Islet precursor cell (in vitro differentiated cells): ENCODE data around the gene ADAM29.

Source experiments
- DNase-seq: peaks from one replicate; pipeline ENCODE4 v3.0.0-alpha.2; 2018

ADAM29 gene

GRCh38 chr4:174918058-174918457 is at the start of gene ADAM29:
ADAM29 (plus strand) TSS chr4:174918358; CDS start chr4:174975526, 57,168 bp downstream.
- DNase-seq = no peak

GRCh38 chr4:174869339-174869738 is 48.8 kb upstream of the ADAM29 start:
- DNase-seq = no peak

- no peak for DNase-seq
These were observed 47.8 kb upstream of the ADAM29 start for GRCh38 chr4:174870311-174870710.

DNA sequence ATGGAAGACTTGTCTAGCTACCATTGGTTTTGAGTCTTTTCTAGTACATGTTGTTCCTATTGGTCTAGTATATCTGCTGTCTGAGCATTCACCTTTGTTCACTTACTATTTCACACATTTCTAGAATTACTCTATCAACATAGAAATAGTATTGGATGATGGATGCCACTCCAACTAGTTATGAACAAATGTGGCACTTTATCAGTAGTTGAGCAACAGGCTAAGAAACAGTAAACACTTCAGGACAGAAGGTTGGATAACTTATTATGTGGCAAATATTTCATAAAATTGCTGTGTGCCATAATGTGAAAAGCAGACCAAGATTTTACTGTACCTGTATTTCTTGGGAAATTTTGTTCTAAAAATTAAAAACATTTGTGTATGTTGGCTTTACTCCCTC is 46.8 kb upstream of the ADAM29 start:
- no peak for DNase-seq

- peak; percentile 52 for DNase-seq
These were observed 45.0 kb upstream of the ADAM29 start for GRCh38 chr4:174873146-174873545.

DNA sequence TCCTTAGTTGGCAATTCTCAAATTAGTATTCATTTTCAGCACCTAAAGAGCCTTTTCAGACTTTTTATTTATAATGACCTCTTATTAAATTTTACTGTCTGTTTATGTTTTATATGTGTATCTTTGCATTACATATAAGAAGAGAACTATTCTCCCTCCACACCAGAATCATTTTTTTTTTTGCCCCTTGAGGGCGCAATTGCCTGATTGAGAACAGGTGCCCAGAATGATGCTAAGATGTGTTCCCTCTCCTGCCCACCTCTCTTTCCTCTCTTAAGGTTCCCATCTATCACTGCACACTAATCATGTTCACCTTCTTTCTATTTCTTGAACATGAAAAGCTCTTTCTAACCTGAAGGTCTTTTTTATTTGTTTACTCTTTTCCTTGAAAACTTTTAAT is 44.2 kb upstream of the ADAM29 start:
- DNase-seq = no peak

GRCh38 chr4:174874898-174875297 is 43.3 kb upstream of the ADAM29 start:
- DNase-seq = no peak

- DNase-seq = no peak
These were observed 38.2 kb upstream of the ADAM29 start for GRCh38 chr4:174880001-174880400.

- no peak for DNase-seq
These were observed 35.7 kb upstream of the ADAM29 start for GRCh38 chr4:174882317-174882992.

DNA sequence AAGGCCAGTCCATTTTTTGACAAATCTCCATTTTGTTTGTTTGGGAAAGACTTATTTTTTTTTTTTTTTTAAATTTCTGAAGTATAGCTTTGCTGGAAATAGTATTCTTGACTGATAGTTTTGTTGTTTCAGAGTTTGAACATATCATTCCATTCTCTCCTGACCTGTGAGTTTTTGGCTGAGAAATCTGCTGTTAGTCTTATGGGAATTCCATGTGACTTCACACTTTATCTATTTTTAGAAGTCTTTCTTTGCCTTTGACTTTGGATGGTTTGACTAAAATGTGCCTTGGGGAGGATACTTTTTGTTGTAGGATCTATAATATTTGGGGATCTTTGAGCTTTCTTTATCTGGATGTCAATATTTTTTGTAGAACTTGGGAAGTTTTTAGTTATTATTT is 10.7 kb upstream of the ADAM29 start:
- DNase-seq = no peak

- no peak for DNase-seq
These were observed 7.9 kb upstream of the ADAM29 start for GRCh38 chr4:174910271-174910670.

GRCh38 chr4:174912919-174913543 is 5.1 kb upstream of the ADAM29 start:
- no peak for DNase-seq

GRCh38 chr4:174919886-174920423 is 1.8 kb downstream of the ADAM29 start:
- DNase-seq = no peak

DNA sequence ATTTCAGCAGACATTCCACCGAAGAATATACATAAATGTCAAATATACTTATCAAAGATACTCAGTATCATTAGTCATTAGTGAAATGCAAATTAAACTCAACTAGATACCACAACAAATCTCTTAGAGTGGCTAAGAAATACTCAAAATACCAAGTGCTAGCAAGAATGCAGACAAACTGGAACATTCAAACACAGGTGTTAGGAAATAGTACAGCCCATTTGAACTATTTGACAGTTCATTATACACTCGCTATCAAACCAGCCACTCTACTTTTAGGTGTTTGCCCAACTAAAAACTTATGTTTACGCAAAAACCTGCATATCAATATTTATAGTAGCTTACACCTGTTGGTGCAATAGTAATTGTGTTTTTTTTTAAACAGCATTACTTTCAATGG is 8.8 kb downstream of the ADAM29 start:
- no peak for DNase-seq

DNA sequence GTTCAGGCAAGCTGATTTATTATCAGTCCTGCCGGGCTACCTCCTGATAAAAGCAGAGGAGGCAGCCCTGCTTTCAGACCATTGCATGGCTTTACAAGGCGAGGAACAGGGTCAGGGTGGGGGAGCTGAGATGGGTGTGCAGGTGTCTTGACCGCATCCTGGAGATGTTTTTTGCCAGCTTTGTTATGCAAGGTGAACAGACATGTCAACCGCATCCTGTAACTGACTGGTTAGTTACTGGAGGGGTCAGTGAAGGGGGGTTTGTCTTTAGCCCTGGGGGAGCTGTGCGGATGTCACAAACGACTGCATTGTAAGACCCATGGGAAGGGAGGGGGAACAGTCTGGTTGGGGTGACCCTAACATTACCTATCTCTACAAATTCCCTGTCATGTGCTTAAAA is 10.0 kb downstream of the ADAM29 start:
- DNase-seq = no peak

DNA sequence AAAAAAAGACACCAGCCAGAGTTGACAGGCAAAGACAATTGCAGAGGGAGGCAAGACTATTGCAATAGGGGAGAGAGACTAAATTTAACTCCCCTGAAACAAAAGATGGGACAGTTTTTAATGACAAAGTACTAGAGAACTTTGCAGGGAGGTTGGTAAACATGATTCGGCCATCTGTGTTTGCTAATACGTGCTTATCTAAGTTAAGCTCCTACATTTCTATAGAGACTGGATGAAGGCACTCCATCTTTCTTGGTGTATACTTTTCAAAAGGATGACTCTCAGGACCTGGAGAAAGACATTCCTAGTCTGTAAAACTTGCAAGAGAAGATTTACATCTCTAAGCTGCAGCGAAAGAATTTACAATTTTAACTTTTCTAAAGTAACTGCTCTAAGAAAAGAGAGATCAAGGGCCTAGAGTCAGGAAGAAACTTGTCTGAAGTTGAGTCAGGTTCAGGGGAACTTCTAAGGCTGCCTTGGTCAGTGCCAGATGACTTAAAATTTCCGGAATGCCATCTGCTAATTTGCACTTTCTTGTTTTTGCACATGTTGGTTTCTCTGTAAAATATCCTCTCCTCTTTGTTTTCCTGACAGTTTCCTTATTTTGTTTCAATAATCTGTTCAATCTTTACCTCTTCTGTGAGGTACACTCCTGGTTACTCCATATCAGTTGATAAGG is 10.6 kb downstream of the ADAM29 start:
- DNase-seq = no peak

DNA sequence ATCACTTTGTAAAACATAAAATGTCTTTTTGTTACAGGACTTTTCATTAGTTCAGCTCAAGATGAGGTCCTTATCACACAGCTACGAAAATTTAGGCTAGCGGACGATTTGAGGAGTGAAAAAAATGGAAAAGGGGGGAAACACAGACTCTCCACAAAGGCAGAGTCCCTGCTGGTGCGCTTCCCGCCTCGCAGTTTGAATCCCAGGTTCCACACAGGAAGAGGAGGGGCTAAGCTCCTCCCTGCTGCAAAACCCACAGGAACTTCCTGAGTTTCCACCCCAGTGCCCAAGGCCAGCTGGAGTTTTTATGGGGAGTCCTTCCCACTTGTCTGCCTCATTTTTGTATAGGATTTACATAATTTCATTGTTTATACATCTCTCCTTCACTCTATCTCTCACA is 11.2 kb downstream of the ADAM29 start:
- no peak for DNase-seq

DNA sequence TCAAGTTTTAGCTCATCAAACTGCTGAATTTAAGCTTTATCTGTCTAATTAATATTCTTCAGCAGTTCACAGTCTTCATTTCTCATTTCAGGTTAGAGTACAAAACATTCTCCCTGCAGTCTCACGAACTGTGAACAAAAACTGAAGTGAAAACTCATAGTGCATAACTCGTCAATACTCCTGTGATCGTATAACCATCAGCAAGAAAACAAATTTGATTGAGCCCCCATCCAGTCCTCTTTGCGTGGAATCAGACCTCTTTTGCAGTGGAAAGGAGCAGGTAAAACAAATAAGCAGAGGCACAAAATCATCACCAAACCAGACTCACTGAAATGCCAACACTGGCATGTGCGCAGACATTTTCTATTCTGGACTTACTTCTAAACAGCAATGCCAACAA is 12.7 kb downstream of the ADAM29 start:
- no peak for DNase-seq

DNA sequence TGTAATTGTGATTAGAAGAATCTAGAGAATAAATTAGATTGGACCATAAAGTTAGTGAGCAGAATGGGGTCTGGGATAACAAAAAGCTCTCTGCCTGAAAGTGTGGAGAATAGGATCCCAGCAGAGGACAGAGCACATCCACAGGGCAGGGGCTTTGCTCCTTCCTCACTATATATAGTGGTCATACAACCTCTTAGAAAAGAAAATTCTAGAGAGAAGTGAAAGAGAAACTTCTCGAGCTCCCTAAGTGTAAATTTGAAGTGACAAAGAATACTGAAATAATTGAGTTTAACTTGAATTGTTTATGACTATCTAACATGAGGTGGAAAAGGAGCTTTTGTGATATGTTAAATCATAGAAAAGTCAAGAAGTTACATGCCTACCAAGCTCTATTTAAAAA is 14.9 kb downstream of the ADAM29 start:
- no peak for DNase-seq

DNA sequence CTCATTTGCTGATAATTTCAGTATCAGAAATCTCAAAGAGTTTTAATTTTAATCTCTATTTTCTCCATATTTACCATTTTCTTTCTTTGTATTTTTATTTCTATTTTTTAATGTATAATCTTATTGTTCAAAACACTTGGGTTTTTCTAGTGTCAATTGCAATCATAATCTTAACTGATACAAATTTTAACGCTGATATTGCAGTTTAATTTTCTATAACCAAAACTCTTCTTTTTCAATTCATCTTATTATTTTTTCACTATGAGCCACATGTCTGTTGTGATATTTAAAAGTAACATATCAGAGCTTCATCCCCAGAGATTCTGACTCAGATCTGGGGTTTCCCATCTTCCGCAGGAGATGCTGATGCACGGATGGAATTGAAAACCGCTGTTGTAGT is 16.2 kb downstream of the ADAM29 start:
- DNase-seq = no peak

GRCh38 chr4:174935607-174936006 is 17.4 kb downstream of the ADAM29 start:
- DNase-seq = no peak

GRCh38 chr4:174940002-174940401 is 21.8 kb downstream of the ADAM29 start:
- no peak for DNase-seq

DNA sequence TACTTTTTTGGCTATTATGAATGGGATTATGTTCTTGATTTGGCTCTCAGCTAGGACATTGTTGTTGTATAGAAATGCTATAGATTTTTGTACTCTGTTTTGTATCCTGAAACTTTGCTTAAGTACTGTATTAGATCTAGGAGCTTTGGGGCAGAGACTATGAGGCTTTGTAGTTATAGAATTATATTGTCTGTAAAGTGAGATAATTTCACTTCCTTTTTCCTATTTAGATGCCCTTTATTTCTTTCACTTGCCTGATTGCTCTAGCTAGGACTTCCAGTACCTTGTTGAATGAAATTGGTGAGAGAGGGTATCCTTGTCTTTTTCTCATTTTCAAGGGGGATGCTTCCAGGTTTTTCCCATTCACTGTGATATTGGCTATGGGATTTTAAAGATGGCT is 28.1 kb downstream of the ADAM29 start:
- DNase-seq = no peak

- DNase-seq = no peak
These were observed 30.7 kb downstream of the ADAM29 start for GRCh38 chr4:174948826-174949225.
